Measurements from ENCODE around the gene BCR. TPM values are rescaled to one million over a fixed set of nuclear protein-coding genes. Genes with fewer than 3 reads are reported as not detected.
"Not testable (repeated sequence)": the region's sequence is repeated elsewhere in the genome, so short reads cannot be mapped to it uniquely, and the experiment has no call there.

The BCR gene
- total RNA-seq, 1 experiment from 2014 or later: 77.0 TPM

- no peak overlapping the region for H2BK5ac ChIP-seq (ENCODE audit: insufficient read length, low read length)
- peaks cover 84% of the 10 kb centered on the region for H3K27me3 ChIP-seq (ENCODE audit: insufficient read depth, low read length)
- no peak overlapping the region for H2BK12ac ChIP-seq (ENCODE audit: insufficient read length, low read depth, low read length)
- H2AK5ac ChIP-seq (ENCODE audit: insufficient read length, low read length): no peak overlapping the region
- H3K9ac ChIP-seq (ENCODE audit: extremely low read depth, insufficient read length, low read length): no peak overlapping the region
- H4K91ac ChIP-seq (ENCODE audit: insufficient read length, low read depth, low read length): no peak overlapping the region
- Mint-ChIP-seq H3K36me3 (ENCODE audit: insufficient read depth in 1 of 3, low read depth in 3 of 3) (no peaks in the 10 kb centered on the region; a peak in 1 of 7 replicates), H3K9me3 (peaks cover 10 to 14% of the 10 kb centered on the region in 2 experiments), H3K4me3 (no peak overlapping the region), H3K27me3 (ENCODE audit: low read depth) (peaks cover 100% of the 10 kb centered on the region), H3K4me1 (peaks cover 28 to 54% of the 10 kb centered on the region in 2 experiments), H3K27ac (no peak overlapping the region)
- WGBS (ENCODE audit: extremely low coverage, insufficient read length, low lambda C conversion rate): no CpG with 5 or more reads among the region's 4 CpGs
- no peaks in the 10 kb centered on the region for H3K79me1 ChIP-seq (ENCODE audit: insufficient read depth, low read depth, low read length, poor library complexity, severe bottlenecking)
- DNase-seq: no peak
- H3K4me1 ChIP-seq (ENCODE audit: insufficient read depth, low read length): no peaks in the 10 kb centered on the region
- peaks cover 2% of the 10 kb centered on the region for H4K20me1 ChIP-seq (ENCODE audit: control insufficient read depth, insufficient read depth, insufficient read length)
- no peak overlapping the region for H3T11ph ChIP-seq (ENCODE audit: low read length)
- no peak overlapping the region for H2BK20ac ChIP-seq (ENCODE audit: low read depth, low read length, poor library complexity, severe bottlenecking)
- H3K4ac ChIP-seq (ENCODE audit: low read depth, low read length): no peak overlapping the region
- H3K79me2 ChIP-seq (ENCODE audit: insufficient read depth, low read length): no peaks in the 10 kb centered on the region; the same call in 1 of the 2 replicates
- no peak for TF ChIP-seq CTCF (conservative IDR thresholded peaks at IDR 0.05)
- no peak overlapping the region for H2AFZ ChIP-seq (ENCODE audit: low read length)
- no peak overlapping the region for H3K56ac ChIP-seq (ENCODE audit: insufficient read length, low read depth, low read length)
- no peak overlapping the region for H3K18ac ChIP-seq (ENCODE audit: insufficient read length, low read depth, low read length)
- H3K23me2 ChIP-seq (ENCODE audit: insufficient read length, low read depth, low read length, poor library complexity, severe bottlenecking): no peaks in the 10 kb centered on the region
- no peak overlapping the region for H2BK15ac ChIP-seq (ENCODE audit: low read depth, low read length)
- H4K8ac ChIP-seq (replicated peaks; ENCODE audit: insufficient read length, low read depth, low read length): no peak overlapping the region
- no peak overlapping the region for H3K27ac ChIP-seq (ENCODE audit: insufficient read length, low read depth, low read length)
- H3K14ac ChIP-seq (ENCODE audit: insufficient read depth, low read length): no peak overlapping the region
- H4K5ac ChIP-seq (ENCODE audit: insufficient read length, low read depth, low read length): no peak overlapping the region
- H3K4me2 ChIP-seq (ENCODE audit: insufficient read depth, insufficient read length, low read length): no peak overlapping the region
- H3K9me3 ChIP-seq (ENCODE audit: control insufficient read depth, low read depth, low read length): no peaks in the 10 kb centered on the region
- no peak overlapping the region for H3K23ac ChIP-seq (ENCODE audit: insufficient read length, low read depth, low read length)
- no peak overlapping the region for H2BK120ac ChIP-seq (ENCODE audit: low read depth, low read length, poor library complexity, severe bottlenecking)
These were observed 185.7 kb downstream of the BCR start for GRCh38 chr22:23365961-23366360.

- DNase-seq: peak; percentile 59
- H3K18ac ChIP-seq (ENCODE audit: insufficient read length, low read depth, low read length); H3K79me2 ChIP-seq (ENCODE audit: insufficient read depth, low read length); H2BK20ac ChIP-seq (ENCODE audit: low read depth, low read length, poor library complexity, severe bottlenecking); H4K8ac ChIP-seq (replicated peaks; ENCODE audit: insufficient read length, low read depth, low read length); H3K23ac ChIP-seq (ENCODE audit: insufficient read length, low read depth, low read length); H4K91ac ChIP-seq (ENCODE audit: insufficient read length, low read depth, low read length); H2BK15ac ChIP-seq (ENCODE audit: low read depth, low read length); H3K4ac ChIP-seq (ENCODE audit: low read depth, low read length); H3K9me3 ChIP-seq (ENCODE audit: control insufficient read depth, low read depth, low read length); H3K79me1 ChIP-seq (ENCODE audit: insufficient read depth, low read depth, low read length, poor library complexity, severe bottlenecking); H3T11ph ChIP-seq (ENCODE audit: low read length); H3K36me3 Mint-ChIP-seq (ENCODE audit: insufficient read depth in 1 of 3, low read depth in 3 of 3); H3K4me2 ChIP-seq (ENCODE audit: insufficient read depth, insufficient read length, low read length); H2AFZ ChIP-seq (ENCODE audit: low read length); H3K14ac ChIP-seq (ENCODE audit: insufficient read depth, low read length); H2AK5ac ChIP-seq (ENCODE audit: insufficient read length, low read length); H2BK5ac ChIP-seq (ENCODE audit: insufficient read length, low read length); H3K56ac ChIP-seq (ENCODE audit: insufficient read length, low read depth, low read length); H2BK120ac ChIP-seq (ENCODE audit: low read depth, low read length, poor library complexity, severe bottlenecking); H3K27ac ChIP-seq (ENCODE audit: insufficient read length, low read depth, low read length); H3K4me1 ChIP-seq (ENCODE audit: insufficient read depth, low read length); H3K9ac ChIP-seq (ENCODE audit: extremely low read depth, insufficient read length, low read length); H4K5ac ChIP-seq (ENCODE audit: insufficient read length, low read depth, low read length); H4K20me1 ChIP-seq (ENCODE audit: control insufficient read depth, insufficient read depth, insufficient read length); H3K23me2 ChIP-seq (ENCODE audit: insufficient read length, low read depth, low read length, poor library complexity, severe bottlenecking); H2BK12ac ChIP-seq (ENCODE audit: insufficient read length, low read depth, low read length): not testable (repeated sequence)
- peaks cover 98% of the 10 kb centered on the region for H3K27me3 Mint-ChIP-seq (ENCODE audit: low read depth)
- H3K9me3 Mint-ChIP-seq: peaks cover 10 to 14% of the 10 kb centered on the region in 2 experiments
- WGBS (ENCODE audit: extremely low coverage, insufficient read length, low lambda C conversion rate): no CpG with 5 or more reads among the region's 3 CpGs
- peak overlapping the region in 1 of 3 experiments; percentile 60; a peak in 1 of 7 replicates for H3K27ac Mint-ChIP-seq
- H3K27me3 ChIP-seq (ENCODE audit: insufficient read depth, low read length): peaks cover 78% of the 10 kb centered on the region
- peak overlapping the region in 1 of 2 experiments; percentile 57; a peak in 2 of 5 replicates for H3K4me3 Mint-ChIP-seq
- H3K4me1 Mint-ChIP-seq: peaks cover 28 to 54% of the 10 kb centered on the region in 2 experiments
These were observed 186.9 kb downstream of the BCR start for GRCh38 chr22:23367196-23367595.
